Measurements from ENCODE around the gene ZIK1.

ZIK1 gene

GRCh38 chr19:57583521-57584416 lies at the start of gene ZIK1:
Gene ZIK1 (plus strand): TSS chr19:57584145. CDS start chr19:57584357, 212 bp downstream.
- DNase-seq (ENCODE audit: low read depth, low spot score) = peak; percentile 22
- H3K27ac ChIP-seq = no peak within 1 kb of the TSS

- H3K27ac ChIP-seq = no peak overlapping the region
These were observed 45.9 kb upstream of the ZIK1 start for GRCh38 chr19:57537953-57538547.

DNA sequence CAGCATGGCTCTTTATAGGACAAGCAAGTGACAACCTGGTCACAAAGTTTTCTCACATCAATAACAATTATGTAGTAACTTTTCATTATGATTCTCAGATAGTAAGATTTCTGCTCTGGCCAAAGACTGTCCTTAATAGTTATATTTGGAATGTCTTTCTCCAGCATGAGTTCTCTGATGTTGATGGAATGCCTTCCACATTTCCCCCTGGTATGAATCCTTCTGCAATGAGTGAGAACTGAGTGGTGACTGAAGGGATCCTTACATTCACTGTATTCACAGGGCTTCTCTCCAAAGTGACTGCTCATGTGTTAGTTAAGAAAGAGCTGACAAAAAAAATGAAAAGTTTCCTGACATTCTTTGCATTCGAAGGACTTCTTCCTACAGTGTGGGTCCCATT lies 37.4 kb upstream of the ZIK1 start:
- no peak overlapping the region for H3K27ac ChIP-seq
- no peak for DNase-seq (ENCODE audit: low read depth, low spot score)

More at GRCh38 chr19:57537953-57538547, 45.9 kb upstream of the ZIK1 start:
- DNase-seq (ENCODE audit: low read depth, low spot score) = no peak

GRCh38 chr19:57552432-57552831 lies 31.5 kb upstream of the ZIK1 start:
- DNase-seq (ENCODE audit: low read depth, low spot score) = no peak

DNA sequence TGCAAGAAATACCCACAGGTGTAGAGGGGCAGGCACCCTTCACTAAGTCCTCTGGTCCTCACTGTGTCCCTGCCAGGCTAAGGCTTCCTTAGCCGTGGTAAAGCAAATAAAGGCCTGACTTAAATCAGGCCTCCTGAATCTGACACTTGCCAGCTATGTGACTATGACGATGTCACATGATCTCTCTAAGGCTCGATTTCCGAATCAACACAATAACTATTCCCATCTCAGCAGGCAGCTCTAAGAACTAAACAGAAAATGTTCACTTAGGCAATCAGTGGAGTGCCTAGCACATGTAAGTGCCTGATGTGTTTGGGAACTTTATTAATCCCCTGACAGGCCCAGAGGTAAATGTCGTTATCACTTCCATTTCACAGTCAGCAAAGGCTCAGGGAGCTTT lies 26.3 kb upstream of the ZIK1 start:
- DNase-seq (ENCODE audit: low read depth, low spot score) = no peak
- no peak overlapping the region for H3K27ac ChIP-seq

More at GRCh38 chr19:57552432-57552831, 31.5 kb upstream of the ZIK1 start:
- H3K27ac ChIP-seq = no peak overlapping the region

DNA sequence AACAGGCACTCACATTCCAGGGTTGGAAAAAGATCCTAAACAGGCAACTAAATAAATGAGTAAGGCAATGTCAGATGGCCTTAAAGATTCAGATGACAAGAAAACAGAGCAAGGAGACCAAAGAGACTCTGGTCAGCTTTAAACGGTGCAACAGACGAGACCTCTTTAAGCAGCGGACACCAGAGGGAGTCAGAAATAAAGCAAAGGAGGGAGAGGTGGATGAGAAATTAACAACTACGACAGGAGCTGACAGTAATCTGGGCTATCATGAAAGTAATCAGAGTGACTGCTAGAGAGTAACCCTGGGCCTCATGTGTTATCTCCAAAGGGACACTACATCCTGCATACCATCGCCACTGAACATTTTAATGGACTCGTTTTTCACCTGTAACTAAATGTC lies 25.4 kb upstream of the ZIK1 start:
- no peak for DNase-seq (ENCODE audit: low read depth, low spot score)
- H3K27ac ChIP-seq = no peak overlapping the region

DNA sequence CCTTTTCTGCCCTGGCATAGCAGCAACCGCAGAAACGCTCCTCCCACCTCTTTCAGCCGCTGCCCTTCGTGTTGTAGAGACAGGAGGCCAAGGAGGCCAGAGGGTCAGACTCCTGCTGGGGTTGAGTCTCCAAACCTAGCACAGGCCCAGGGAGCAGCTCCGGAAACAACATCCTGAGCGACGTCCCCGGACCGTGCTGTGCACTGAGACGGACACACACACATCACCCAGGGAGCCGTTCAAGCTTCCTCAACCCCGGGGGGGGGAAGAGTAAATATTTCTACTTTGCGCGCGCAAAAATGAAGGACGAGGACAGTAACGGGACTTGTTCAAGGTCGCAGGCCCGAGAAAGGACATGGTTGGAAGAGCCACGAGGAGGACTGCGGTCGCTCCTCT lies 24.9 kb upstream of the ZIK1 start:
- peak overlapping the region; percentile 88 for H3K27ac ChIP-seq
- no peak for DNase-seq (ENCODE audit: low read depth, low spot score)

GRCh38 chr19:57559404-57560025 lies 24.4 kb upstream of the ZIK1 start, which contains the start of gene ZNF550:
Gene ZNF550 (minus strand): TSS chr19:57559863. CDS start chr19:57559682, 181 bp downstream.
- peak; percentile 57 for DNase-seq (ENCODE audit: low read depth, low spot score)
- peak within 1 kb of the TSS; percentile 88 for H3K27ac ChIP-seq

DNA sequence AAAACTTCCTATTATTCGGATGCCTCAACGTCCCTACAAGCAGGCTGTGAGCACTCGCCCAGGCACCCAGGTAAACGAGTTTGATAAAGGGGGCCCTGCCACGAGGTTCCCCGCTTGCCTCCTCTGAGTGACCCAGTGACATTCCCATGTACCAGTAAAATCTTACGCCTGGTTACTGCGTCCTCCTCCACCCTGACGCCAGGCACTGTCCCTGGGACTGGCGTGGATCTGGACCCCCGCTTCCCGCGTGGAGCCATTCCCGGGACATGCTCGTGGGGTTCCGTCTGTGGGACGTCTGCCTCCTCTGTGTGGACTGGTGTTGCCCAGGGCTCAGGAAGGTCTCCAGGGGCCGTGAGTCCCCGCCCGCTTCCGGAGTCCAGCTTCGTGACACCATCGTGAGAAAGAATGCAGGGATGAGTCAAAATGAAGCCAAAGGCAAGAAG lies 23.9 kb upstream of the ZIK1 start:
- H3K27ac ChIP-seq = peak overlapping the region; percentile 88
- DNase-seq (ENCODE audit: low read depth, low spot score) = no peak

DNA sequence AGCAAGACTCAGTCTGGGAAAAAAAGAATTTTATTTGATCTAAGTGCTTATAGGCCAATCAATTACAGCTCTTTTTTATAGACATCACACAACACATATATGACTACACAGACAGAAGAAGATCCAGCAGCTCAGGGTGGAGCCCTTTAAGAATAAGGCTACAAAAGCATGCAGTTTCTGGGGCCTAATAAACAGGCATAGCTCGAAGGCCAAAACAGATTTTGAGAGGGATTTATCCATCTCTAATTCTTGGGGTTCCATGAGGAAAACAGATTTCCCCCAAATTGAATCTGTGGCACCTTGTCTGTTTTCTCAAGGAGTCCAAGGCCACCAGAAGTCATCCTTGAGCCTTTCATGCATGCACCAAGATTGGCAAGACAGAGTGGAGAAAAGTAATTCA lies 20.4 kb upstream of the ZIK1 start:
- DNase-seq (ENCODE audit: low read depth, low spot score) = no peak
- H3K27ac ChIP-seq = no peak overlapping the region

DNA sequence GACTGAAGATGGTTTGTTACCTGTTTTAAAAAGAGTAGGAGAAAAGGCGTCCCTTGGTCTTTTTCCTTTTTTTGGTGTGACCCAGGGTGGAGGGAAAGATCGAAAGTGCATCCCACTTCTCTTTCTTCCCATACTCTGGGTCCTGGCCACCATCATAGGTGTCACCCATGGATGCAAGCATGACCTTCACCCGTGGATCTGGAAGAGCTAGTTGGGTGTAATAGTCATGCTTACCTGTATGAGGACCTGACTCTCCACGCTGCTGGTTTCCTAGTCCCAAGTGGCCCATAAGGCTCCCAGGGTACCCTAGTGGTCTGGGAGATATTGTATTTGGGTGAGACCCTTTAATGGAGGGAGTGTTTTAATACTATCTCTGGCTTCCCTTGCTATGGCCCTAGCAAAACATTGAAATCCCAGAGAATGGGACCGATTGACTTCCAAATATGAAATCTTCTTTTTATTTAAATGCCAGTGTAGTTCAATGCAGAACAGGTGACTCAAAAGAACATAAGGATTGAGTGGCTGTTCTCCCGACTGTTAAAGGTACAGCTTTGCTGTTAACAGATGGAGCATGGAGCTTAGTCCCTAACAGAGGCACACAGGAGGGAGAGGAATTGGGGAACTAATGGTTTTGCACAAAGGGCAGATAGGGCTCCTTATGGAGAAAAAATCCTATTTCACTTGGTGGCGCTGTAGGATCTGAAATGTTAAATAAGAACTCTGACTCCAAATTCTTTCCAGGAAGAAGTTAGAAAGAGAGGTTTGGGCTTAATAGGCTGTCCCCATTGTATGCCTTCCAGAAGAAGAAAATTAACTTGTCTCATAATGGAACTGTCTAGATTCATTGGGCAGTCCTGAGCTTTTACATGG lies 17.3 kb upstream of the ZIK1 start:
- H3K27ac ChIP-seq = no peak overlapping the region
- no peak for DNase-seq (ENCODE audit: low read depth, low spot score)

- DNase-seq (ENCODE audit: low read depth, low spot score) = no peak
- H3K27ac ChIP-seq = no peak overlapping the region
These were observed 13.2 kb upstream of the ZIK1 start for GRCh38 chr19:57570707-57571106.

DNA sequence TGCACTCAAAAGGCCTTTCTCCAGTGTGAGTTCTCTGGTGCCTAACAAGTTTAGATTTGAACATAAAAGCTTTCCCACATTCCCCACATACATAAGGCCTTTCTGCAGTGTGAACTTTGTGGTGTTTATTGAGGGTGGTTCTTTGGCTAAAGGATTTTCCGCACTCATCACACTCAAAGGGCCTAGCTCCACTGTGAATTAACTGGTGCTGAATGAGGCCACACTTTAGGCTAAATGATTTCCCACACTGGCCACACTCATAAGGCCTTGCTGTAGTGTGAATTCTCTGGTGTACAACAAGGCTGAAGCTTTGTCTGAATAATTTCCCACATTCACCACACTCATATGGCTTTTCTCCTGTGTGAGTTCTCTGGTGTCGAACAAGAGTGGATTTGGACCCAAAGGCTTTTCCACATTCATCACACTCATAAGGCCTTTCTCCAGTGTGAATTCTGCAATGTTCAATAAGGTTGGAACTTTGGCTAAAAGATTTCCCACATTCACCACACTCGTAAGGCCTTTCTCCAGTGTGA lies 11.5 kb upstream of the ZIK1 start:
- no peak overlapping the region for H3K27ac ChIP-seq
- no peak for DNase-seq (ENCODE audit: low read depth, low spot score)

- H3K27ac ChIP-seq = no peak overlapping the region
- no peak for DNase-seq (ENCODE audit: low read depth, low spot score)
These were observed 7.3 kb upstream of the ZIK1 start for GRCh38 chr19:57576661-57577060.

GRCh38 chr19:57578487-57579205 lies 5.3 kb upstream of the ZIK1 start, which contains the start of gene ZNF416:
Gene ZNF416 (minus strand): TSS chr19:57578911. CDS start chr19:57578704, 207 bp downstream.
- H3K27ac ChIP-seq = peak within 1 kb of the TSS; percentile 69

GRCh38 chr19:57583104-57583520 lies 833 bp upstream of the ZIK1 start:
- DNase-seq (ENCODE audit: low read depth, low spot score) = no peak
- no peak overlapping the region for H3K27ac ChIP-seq

More at GRCh38 chr19:57578487-57579205, 5.3 kb upstream of the ZIK1 start, which contains the start of gene ZNF416:
- peak; percentile 94 for DNase-seq (ENCODE audit: low read depth, low spot score)

DNA sequence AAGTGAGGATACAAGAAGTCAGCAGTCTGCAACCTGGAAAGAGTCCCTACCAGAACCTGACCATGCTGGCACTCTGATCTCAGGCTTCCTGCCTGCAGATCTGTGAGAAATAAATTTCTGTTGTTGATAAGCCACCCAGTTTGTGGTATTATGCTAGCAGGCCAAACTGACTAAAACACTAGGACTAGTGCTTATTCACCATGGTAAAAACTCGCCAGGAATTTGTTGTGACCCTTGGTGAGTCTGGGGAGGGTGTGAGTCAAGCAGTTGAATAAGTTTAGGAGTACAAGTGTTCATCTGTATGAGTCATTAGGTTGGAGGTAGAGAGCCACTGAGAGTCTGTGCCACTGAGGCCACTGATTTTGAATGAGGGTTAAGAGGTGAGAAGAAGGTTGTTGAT lies 3.6 kb downstream of the ZIK1 start:
- DNase-seq (ENCODE audit: low read depth, low spot score) = peak; percentile 67
- peak overlapping the region; percentile 30 for H3K27ac ChIP-seq

DNA sequence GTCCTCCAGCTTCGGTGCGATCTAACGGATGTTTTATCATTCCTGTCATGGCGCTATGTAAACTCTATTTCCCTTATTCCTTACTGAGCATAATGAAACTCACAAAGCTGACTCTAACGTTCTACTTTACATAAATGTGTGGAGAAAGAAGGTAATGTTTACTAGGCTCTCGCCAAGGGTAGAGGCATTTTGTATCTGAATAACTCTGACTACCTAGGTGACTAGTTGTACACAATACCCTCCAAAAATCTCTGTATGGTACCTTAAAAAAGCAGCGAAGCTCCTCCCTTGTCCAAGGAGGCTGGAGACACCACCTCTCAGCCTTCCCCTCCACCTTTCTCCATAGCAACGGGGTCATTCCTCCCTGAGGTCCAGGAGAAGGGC lies 15.4 kb downstream of the ZIK1 start:
- no peak overlapping the region for H3K27ac ChIP-seq
- no peak for DNase-seq (ENCODE audit: low read depth, low spot score)

Data from epithelial cell of prostate (primary cell).